Endometrial microvascular endothelial cells (primary cell): ENCODE measurements around the gene GPN1. TPM values are rescaled to one million over a fixed set of nuclear protein-coding genes. Genes with fewer than 3 reads are reported as not detected.
"Not testable (repeated sequence)": the region's sequence is repeated elsewhere in the genome, so short reads cannot be mapped to it uniquely, and the experiment has no call there.

Experiments
- in situ Hi-C: cut with HindIII; loops from 2 replicates; pipeline ENCODE4 v1.10.0; 2017; ENCODE audit warnings: low sequenced_read_pairs, low pct_unique_long_range_greater_than_20kb; ENCODE audit errors: inconsistent ontology term
- total RNA-seq: library from RNA; depleted of rRNA; stranded (reverse); fragments of >200 nt; gene quantifications from one replicate; pipeline ENCODE4 v1.2.3, GENCODE V29; 2015; ENCODE audit errors: inconsistent ontology term

The GPN1 gene
- total RNA-seq, 1 donor from 2014 or later, result 43.9 TPM

- in situ Hi-C loops, result no loop called here
These were observed 3.9 kb upstream of the GPN1 start for GRCh38 chr2:27624943-27625342.

- in situ Hi-C loops, result not testable (repeated sequence)
These were observed 2.5 kb upstream of the GPN1 start for GRCh38 chr2:27626323-27626722.

- in situ Hi-C loops, result not testable (repeated sequence)
These were observed 1.9 kb upstream of the GPN1 start for GRCh38 chr2:27626921-27627320.

- in situ Hi-C loops, result no loop called here
These were observed 685 bp upstream of the GPN1 start for GRCh38 chr2:27627963-27628766.

GRCh38 chr2:27630257-27630656 lies 1.4 kb downstream of the GPN1 start:
- in situ Hi-C loops, result not testable (repeated sequence)

GRCh38 chr2:27634291-27634690 lies 5.4 kb downstream of the GPN1 start:
- in situ Hi-C loops, result no loop called here

- in situ Hi-C loops, result no loop called here
These were observed 7.9 kb downstream of the GPN1 start for GRCh38 chr2:27636766-27637165.

GRCh38 chr2:27638037-27638637 lies 9.3 kb downstream of the GPN1 start:
- in situ Hi-C loops, result no loop called here

GRCh38 chr2:27638709-27639108 lies 9.9 kb downstream of the GPN1 start:
- in situ Hi-C loops, result no loop called here

- in situ Hi-C loops, result no loop called here
These were observed 11.9 kb downstream of the GPN1 start for GRCh38 chr2:27640722-27641245.

GRCh38 chr2:27645197-27645596 lies 16.3 kb downstream of the GPN1 start:
- in situ Hi-C loops, result no loop called here

- in situ Hi-C loops, result no loop called here
These were observed 18.4 kb downstream of the GPN1 start for GRCh38 chr2:27647289-27647688.

GRCh38 chr2:27647737-27648136 lies 18.9 kb downstream of the GPN1 start:
- in situ Hi-C loops, result no loop called here

GRCh38 chr2:27651056-27651455 lies 22.2 kb downstream of the GPN1 start:
- in situ Hi-C loops, result no loop called here

- in situ Hi-C loops, result no loop called here
These were observed 23.5 kb downstream of the GPN1 start for GRCh38 chr2:27652341-27652740.

GRCh38 chr2:27652790-27653189 lies 23.9 kb downstream of the GPN1 start:
- in situ Hi-C loops, result no loop called here

- in situ Hi-C loops, result no loop called here
These were observed 24.5 kb downstream of the GPN1 start for GRCh38 chr2:27653397-27653796.

- in situ Hi-C loops, result no loop called here
These were observed 26.5 kb downstream of the GPN1 start for GRCh38 chr2:27655155-27655951.

GRCh38 chr2:27661371-27661770 lies 32.5 kb downstream of the GPN1 start:
- in situ Hi-C loops, result no loop called here
